ENCODE measurements around the gene CHRNA10. TPM values are rescaled to one million over a fixed set of nuclear protein-coding genes. Genes with fewer than 3 reads are reported as not detected.

CHRNA10 gene
- polyA plus RNA-seq, 1 of the 3 experiments (the other 2 are of a cell fraction), result 1.1 TPM

DNA sequence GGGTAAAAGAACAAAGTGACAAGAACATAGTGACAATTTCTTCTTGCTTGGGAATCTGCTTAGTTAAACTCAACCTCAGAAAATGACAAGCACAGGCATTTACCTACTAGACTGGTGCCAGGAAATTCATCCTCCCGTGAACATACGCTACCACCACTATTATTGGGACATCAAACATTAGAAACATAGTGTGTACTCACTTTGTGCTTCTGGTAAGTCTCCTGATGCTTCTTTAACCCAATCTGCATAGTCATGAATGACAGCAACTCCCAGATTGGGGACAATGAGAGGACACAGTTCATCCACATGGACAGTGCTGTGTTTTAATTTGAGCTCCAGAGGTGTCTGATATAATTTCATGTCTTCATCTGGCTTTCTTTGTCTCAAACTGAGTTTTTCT lies 29.2 kb upstream of the CHRNA10 start (continued):
- no peak for TF ChIP-seq USF2 (IDR thresholded peaks at IDR 0.05; ENCODE audit: borderline replicate concordance, low read depth, low read length)

DNA sequence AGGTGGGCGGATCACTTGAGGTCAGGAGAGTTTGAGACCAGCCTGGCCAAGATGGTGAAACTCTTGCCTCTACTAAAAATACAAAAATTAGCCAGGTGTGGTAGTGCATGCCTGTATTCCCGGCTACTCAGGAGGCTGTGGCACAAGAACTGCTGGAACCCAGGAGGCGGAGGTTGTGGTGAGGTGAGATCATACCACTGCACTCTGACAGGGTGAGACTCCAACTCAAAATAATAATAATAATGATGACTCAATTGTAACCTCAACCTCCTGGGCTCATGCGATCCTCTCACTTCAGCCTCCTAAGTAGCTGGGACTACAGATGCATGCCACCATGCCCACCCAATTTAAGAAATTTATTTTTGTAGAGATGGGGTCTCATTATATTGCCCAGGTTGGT lies 15.6 kb upstream of the CHRNA10 start:
- Histone ChIP-seq H3K4me3 (ENCODE audit: low read depth in 2 of 2, low read length in 1 of 2) (no peak overlapping the region), H3K9me2 (no peaks in the 10 kb centered on the region), H3K9me3 (no peaks in the 10 kb centered on the region), H3K4me2 (no peak overlapping the region), H4K20me1 (ENCODE audit: insufficient read depth) (no peaks in the 10 kb centered on the region), H3K4me1 (ENCODE audit: control insufficient read depth in 1 of 2, insufficient read depth in 2 of 2, low read depth in 1 of 2, low read length in 1 of 2) (no peaks in the 10 kb centered on the region), H3K27me3 (ENCODE audit: insufficient read depth) (no peaks in the 10 kb centered on the region), H3K9ac (no peak overlapping the region), H3K27ac (ENCODE audit: low read depth in 2 of 2, low read length in 1 of 2) (no peak overlapping the region), H2AFZ (ENCODE audit: low read depth) (no peak overlapping the region), H3K79me2 (ENCODE audit: insufficient read depth) (no peaks in the 10 kb centered on the region), H3K36me3 (replicated peaks in 1 of 2; ENCODE audit: control insufficient read depth in 1 of 2, insufficient read depth in 2 of 2, low read length in 1 of 2) (peaks cover 54 to 82% of the 10 kb centered on the region in 2 experiments), H3F3A (replicated peaks; ENCODE audit: insufficient read depth) (no peaks in the 10 kb centered on the region)
- ChIA-PET POLR2A (no interaction called here), CTCF (no interaction called here)
- 70% methylated on average over 4 of the region's 4 CpGs for WGBS (ENCODE audit: low lambda C conversion rate)
- TF ChIP-seq, protein P1, sequence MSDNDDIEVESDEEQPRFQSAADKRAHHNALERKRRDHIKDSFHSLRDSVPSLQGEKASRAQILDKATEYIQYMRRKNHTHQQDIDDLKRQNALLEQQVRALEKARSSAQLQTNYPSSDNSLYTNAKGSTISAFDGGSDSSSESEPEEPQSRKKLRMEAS (IDR thresholded peaks at IDR 0.05; ENCODE audit: low read depth), result no peak
- TF ChIP-seq, protein P2, sequence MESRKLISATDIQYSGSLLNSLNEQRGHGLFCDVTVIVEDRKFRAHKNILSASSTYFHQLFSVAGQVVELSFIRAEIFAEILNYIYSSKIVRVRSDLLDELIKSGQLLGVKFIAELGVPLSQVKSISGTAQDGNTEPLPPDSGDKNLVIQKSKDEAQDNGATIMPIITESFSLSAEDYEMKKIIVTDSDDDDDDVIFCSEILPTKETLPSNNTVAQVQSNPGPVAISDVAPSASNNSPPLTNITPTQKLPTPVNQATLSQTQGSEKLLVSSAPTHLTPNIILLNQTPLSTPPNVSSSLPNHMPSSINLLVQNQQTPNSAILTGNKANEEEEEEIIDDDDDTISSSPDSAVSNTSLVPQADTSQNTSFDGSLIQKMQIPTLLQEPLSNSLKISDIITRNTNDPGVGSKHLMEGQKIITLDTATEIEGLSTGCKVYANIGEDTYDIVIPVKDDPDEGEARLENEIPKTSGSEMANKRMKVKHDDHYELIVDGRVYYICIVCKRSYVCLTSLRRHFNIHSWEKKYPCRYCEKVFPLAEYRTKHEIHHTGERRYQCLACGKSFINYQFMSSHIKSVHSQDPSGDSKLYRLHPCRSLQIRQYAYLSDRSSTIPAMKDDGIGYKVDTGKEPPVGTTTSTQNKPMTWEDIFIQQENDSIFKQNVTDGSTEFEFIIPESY (IDR thresholded peaks at IDR 0.05; ENCODE audit: borderline replicate concordance, low read depth), result no peak
- TF ChIP-seq POLR2AphosphoS5 (IDR thresholded peaks at IDR 0.05; ENCODE audit: low read depth, low read length), result no peak
- no peak for TF ChIP-seq TCF12 (IDR thresholded peaks at IDR 0.05)
- TF ChIP-seq PBX3 (IDR thresholded peaks at IDR 0.05), result no peak
- TF ChIP-seq CHD2 (IDR thresholded peaks at IDR 0.05; ENCODE audit: low read length, partially characterized antibody), result no peak
- no peak for TF ChIP-seq EZH2phosphoT487 (IDR thresholded peaks at IDR 0.05; ENCODE audit: borderline replicate concordance, low read depth)
- no peak for TF ChIP-seq RAD21 (IDR thresholded peaks at IDR 0.05; ENCODE audit: low read length)
- TF ChIP-seq SIN3A (IDR thresholded peaks at IDR 0.05; ENCODE audit: borderline replicate concordance, low read depth, low read length), result no peak
- no peak for DNase-seq

DNA sequence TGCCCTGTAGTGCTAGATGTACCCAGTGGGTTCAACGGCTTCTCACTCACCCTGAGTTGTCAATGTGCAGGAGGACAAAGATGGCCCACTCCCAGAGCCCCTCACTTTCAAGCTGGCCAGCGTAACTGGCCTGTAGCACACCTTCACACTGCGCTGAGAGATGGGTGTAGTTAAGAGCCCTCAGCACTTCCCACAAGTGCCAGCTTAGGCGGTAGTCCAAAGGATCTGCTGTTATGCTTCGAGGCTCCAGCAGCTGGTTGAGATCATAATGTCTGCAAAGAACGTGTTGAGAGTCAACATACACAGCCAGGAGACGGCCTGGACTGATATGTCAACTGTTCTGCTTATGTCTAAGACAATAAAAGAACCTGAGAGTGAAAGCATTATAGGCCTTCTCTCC lies 14.7 kb upstream of the CHRNA10 start:
- ChIA-PET POLR2A (no interaction called here), CTCF (no interaction called here)
- Histone ChIP-seq H3K4me3 (ENCODE audit: low read depth in 2 of 2, low read length in 1 of 2) (no peak overlapping the region), H3K9me3 (no peaks in the 10 kb centered on the region), H3K9ac (no peak overlapping the region), H3K27me3 (ENCODE audit: insufficient read depth) (no peaks in the 10 kb centered on the region), H3K79me2 (ENCODE audit: insufficient read depth) (no peaks in the 10 kb centered on the region), H3K4me1 (ENCODE audit: control insufficient read depth in 1 of 2, insufficient read depth in 2 of 2, low read depth in 1 of 2, low read length in 1 of 2) (no peaks in the 10 kb centered on the region), H3K4me2 (no peak overlapping the region), H3K27ac (ENCODE audit: low read depth in 2 of 2, low read length in 1 of 2) (no peak overlapping the region), H2AFZ (ENCODE audit: low read depth) (no peak overlapping the region), H4K20me1 (ENCODE audit: insufficient read depth) (no peaks in the 10 kb centered on the region), H3K36me3 (replicated peaks in 1 of 2; ENCODE audit: control insufficient read depth in 1 of 2, insufficient read depth in 2 of 2, low read length in 1 of 2) (peaks cover 56 to 82% of the 10 kb centered on the region in 2 experiments), H3F3A (replicated peaks; ENCODE audit: insufficient read depth) (no peaks in the 10 kb centered on the region), H3K9me2 (no peaks in the 10 kb centered on the region)
- TF ChIP-seq MEF2A (IDR thresholded peaks at IDR 0.05; ENCODE audit: borderline replicate concordance, low read depth), result no peak
- no peak for TF ChIP-seq NFIC (IDR thresholded peaks at IDR 0.05; ENCODE audit: borderline replicate concordance)
- TF ChIP-seq, protein P3, sequence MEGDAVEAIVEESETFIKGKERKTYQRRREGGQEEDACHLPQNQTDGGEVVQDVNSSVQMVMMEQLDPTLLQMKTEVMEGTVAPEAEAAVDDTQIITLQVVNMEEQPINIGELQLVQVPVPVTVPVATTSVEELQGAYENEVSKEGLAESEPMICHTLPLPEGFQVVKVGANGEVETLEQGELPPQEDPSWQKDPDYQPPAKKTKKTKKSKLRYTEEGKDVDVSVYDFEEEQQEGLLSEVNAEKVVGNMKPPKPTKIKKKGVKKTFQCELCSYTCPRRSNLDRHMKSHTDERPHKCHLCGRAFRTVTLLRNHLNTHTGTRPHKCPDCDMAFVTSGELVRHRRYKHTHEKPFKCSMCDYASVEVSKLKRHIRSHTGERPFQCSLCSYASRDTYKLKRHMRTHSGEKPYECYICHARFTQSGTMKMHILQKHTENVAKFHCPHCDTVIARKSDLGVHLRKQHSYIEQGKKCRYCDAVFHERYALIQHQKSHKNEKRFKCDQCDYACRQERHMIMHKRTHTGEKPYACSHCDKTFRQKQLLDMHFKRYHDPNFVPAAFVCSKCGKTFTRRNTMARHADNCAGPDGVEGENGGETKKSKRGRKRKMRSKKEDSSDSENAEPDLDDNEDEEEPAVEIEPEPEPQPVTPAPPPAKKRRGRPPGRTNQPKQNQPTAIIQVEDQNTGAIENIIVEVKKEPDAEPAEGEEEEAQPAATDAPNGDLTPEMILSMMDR (IDR thresholded peaks at IDR 0.05), result no peak
- TF ChIP-seq FOXJ3 (CRISPR knock-in tag; IDR thresholded peaks at IDR 0.05), result no peak
- TF ChIP-seq GABPA (IDR thresholded peaks at IDR 0.05; ENCODE audit: low read depth), result no peak
- TF ChIP-seq REST (IDR thresholded peaks at IDR 0.05; ENCODE audit: low read depth, low read length), result no peak
- DNase-seq, result no peak
- 87% methylated on average over 5 of the region's 7 CpGs for WGBS (ENCODE audit: low lambda C conversion rate)

Data from SK-N-SH (cell line).